ENCODE results near the gene MTUS2. TPM values are rescaled to one million over a fixed set of nuclear protein-coding genes. Genes with fewer than 3 reads are reported as not detected.
A peak's percentile ranks its signal among the peaks of the same experiment; 100 is the strongest.

Gene MTUS2
- total RNA-seq, 4 donors from 2014 or later: 0.08 to 0.57 TPM; not detected in 2

- intact Hi-C loops (cut with DNase I): no loop called here
- no peak for TF ChIP-seq CTCF (IDR thresholded peaks at IDR 0.05)
- TF ChIP-seq POLR2A (IDR thresholded peaks at IDR 0.05): no peak
- DNase-seq: no peak
- Histone ChIP-seq H3K4me3 (no peak overlapping the region), H3K36me3 (peaks cover 0 to 44% (median 0%) of the 10 kb centered on the region in 3 donors), H3K27ac (no peak overlapping the region), H3K27me3 (no peaks in the 10 kb centered on the region), H3K4me1 (peaks cover 12 to 95% (median 35%) of the 10 kb centered on the region in 3 donors), H3K9me3 (no peaks in the 10 kb centered on the region)
- WGBS, 2 donors: 83 to 87% methylated on average over 8 of the region's 8 CpGs
These were observed 722.2 kb downstream of the MTUS2 start for GRCh38 chr13:29542381-29542780.

GRCh38 chr13:29543230-29544215, 723.4 kb downstream of the MTUS2 start:
- 53 to 60% methylated on average over 12 to 13 of the region's 16 CpGs for WGBS, 2 donors
- Histone ChIP-seq H3K9me3 (no peaks in the 10 kb centered on the region), H3K4me3 (no peak overlapping the region), H3K36me3 (peaks cover 0 to 39% (median 0%) of the 10 kb centered on the region in 3 donors), H3K4me1 (peaks cover 8 to 95% (median 29%) of the 10 kb centered on the region in 3 donors), H3K27me3 (no peaks in the 10 kb centered on the region), H3K27ac (peak overlapping the region in 3 of 4 donors; percentile 48 to 57 (median 56))
- TF ChIP-seq CTCF (IDR thresholded peaks at IDR 0.05): peak in 1 of 6 experiments; percentile 11
- TF ChIP-seq POLR2A (IDR thresholded peaks at IDR 0.05): no peak
- intact Hi-C loops (cut with DNase I): no loop called here
- no peak for DNase-seq

GRCh38 chr13:29545988-29546387, 725.8 kb downstream of the MTUS2 start:
- no peak overlapping the region for H3K4me3 ChIP-seq
- H3K4me1 ChIP-seq: peaks cover 0 to 95% (median 8%) of the 10 kb centered on the region in 3 donors
- DNase-seq: no peak
- peaks cover 0 to 56% (median 4%) of the 10 kb centered on the region in 3 donors for H3K36me3 ChIP-seq
- intact Hi-C loops (cut with DNase I): no loop called here
- TF ChIP-seq CTCF (IDR thresholded peaks at IDR 0.05) (no peak), POLR2A (IDR thresholded peaks at IDR 0.05) (no peak)
- no peaks in the 10 kb centered on the region for H3K27me3 ChIP-seq
- H3K9me3 ChIP-seq: no peaks in the 10 kb centered on the region
- H3K27ac ChIP-seq: peak overlapping the region in 3 of 4 donors; percentile 21 to 61 (median 53)
- 45 to 56% methylated on average over 7 to 8 of the region's 8 CpGs for WGBS, 2 donors

- Histone ChIP-seq H3K27me3 (no peaks in the 10 kb centered on the region), H3K27ac (peak overlapping the region; percentile 13 to 61 (median 34)), H3K4me1 (peaks cover 0 to 97% (median 13%) of the 10 kb centered on the region in 3 donors), H3K36me3 (peaks cover 0 to 59% (median 4%) of the 10 kb centered on the region in 3 donors), H3K9me3 (no peaks in the 10 kb centered on the region), H3K4me3 (no peak overlapping the region)
- TF ChIP-seq CTCF (IDR thresholded peaks at IDR 0.05): no peak
- no peak for TF ChIP-seq POLR2A (IDR thresholded peaks at IDR 0.05)
- DNase-seq: no peak
- WGBS, 2 donors: 58 to 65% methylated on average over 7 to 8 of the region's 8 CpGs
- intact Hi-C loops (cut with DNase I): no loop called here
These were observed 726.5 kb downstream of the MTUS2 start for GRCh38 chr13:29546662-29547061.

- 41 to 47% methylated on average over 7 of the region's 7 CpGs for WGBS, 2 donors
- no peak for DNase-seq
- peaks cover 0 to 61% (median 4%) of the 10 kb centered on the region in 3 donors for H3K36me3 ChIP-seq
- H3K27ac ChIP-seq: peak overlapping the region; percentile 13 to 61 (median 34)
- intact Hi-C loops (cut with DNase I): no loop called here
- TF ChIP-seq POLR2A (IDR thresholded peaks at IDR 0.05) (no peak), CTCF (IDR thresholded peaks at IDR 0.05) (no peak)
- no peaks in the 10 kb centered on the region for H3K9me3 ChIP-seq
- H3K4me1 ChIP-seq: peaks cover 0 to 100% (median 15%) of the 10 kb centered on the region in 3 donors
- no peak overlapping the region for H3K4me3 ChIP-seq
- H3K27me3 ChIP-seq: no peaks in the 10 kb centered on the region
These were observed 727.0 kb downstream of the MTUS2 start for GRCh38 chr13:29547153-29547552.
